T-helper 2 cell (primary cell): ENCODE measurements around the gene LGI4.

Experiments
- DNase-seq, 5 experiments: peaks; one replicate each; pipeline versions ENCODE4 v3.0.0 to v3.0.0-alpha.2; 2012 to 2022

LGI4 gene

GRCh38 chr19:35084509-35084762 is 50.4 kb downstream of the LGI4 start:
- DNase-seq, result no peak

- DNase-seq, result no peak
These were observed 51.0 kb downstream of the LGI4 start for GRCh38 chr19:35083691-35084508.

GRCh38 chr19:35081201-35081600 is 53.7 kb downstream of the LGI4 start:
- DNase-seq, result no peak

- no peak for DNase-seq
These were observed 54.2 kb downstream of the LGI4 start for GRCh38 chr19:35080613-35081170.

- no peak for DNase-seq
These were observed 55.0 kb downstream of the LGI4 start for GRCh38 chr19:35079826-35080225.

GRCh38 chr19:35077411-35078223 is 57.2 kb downstream of the LGI4 start:
- DNase-seq, result no peak

- DNase-seq, result no peak
These were observed 58.2 kb downstream of the LGI4 start for GRCh38 chr19:35076657-35077056.

- DNase-seq, result no peak
These were observed 58.9 kb downstream of the LGI4 start for GRCh38 chr19:35076026-35076370.

GRCh38 chr19:35075202-35076025 is 59.4 kb downstream of the LGI4 start:
- DNase-seq, result no peak
